GM19351 (cell line): ENCODE measurements around the gene SMC1B.

Experiments
- ATAC-seq: cut with Tn5 transposase; IDR thresholded peaks from one replicate; pipeline ENCODE4 v1.9.1; 2021; ENCODE audit warnings: mild to moderate bottlenecking, moderate library complexity; ENCODE audit not compliant: unreplicated experiment

SMC1B gene

DNA sequence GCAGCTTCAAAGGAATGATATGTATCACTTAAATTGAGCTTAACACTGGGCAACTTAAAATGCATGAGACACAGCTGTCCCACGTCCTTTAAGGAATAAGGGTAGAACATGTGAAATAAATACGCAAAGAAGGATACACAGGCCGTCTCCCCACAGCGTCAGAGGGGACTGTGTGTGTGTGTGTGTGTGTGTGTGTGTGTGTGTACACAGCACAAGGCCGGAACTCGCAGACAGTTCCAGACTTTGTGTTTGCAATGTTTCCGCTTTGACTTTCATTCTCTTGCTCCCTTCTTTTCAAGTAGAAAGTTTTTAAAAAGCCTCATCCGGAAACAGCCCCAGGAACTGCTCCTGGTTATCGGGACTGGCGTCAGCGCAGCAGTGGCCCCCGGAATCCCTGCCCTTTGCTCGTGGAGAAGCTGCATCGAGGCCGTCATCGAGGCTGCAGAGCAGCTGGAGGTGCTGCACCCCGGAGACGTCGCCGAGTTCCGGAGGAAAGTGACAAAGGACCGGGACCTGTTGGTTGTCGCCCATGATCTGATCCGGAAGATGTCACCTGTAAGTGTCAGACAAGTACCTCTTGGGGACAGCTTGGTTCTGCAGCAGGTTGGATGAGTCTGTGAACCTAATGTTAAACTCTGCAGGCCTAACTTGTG lies 90.4 kb downstream of the SMC1B start:
- no peak for ATAC-seq

DNA sequence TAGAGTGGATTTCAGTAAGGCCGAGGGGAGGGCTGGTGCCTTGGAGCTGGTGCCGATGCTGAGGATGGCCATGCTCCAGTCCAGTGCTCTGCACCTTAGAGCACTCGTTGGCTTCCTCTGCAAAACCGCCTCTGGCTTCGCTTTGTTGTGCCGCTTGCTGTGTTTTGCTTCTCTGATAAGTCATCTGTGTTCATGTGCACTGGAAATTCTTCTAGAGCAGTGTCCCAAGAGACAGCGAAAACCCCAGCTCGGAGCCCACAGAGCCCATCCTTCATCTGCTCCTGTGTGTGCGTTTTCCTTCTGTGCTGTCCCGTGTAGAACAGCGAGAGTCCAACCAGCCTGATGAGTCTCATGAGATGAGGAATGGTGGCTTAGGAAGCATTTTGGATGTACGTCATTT lies 91.6 kb downstream of the SMC1B start:
- ATAC-seq = no peak

DNA sequence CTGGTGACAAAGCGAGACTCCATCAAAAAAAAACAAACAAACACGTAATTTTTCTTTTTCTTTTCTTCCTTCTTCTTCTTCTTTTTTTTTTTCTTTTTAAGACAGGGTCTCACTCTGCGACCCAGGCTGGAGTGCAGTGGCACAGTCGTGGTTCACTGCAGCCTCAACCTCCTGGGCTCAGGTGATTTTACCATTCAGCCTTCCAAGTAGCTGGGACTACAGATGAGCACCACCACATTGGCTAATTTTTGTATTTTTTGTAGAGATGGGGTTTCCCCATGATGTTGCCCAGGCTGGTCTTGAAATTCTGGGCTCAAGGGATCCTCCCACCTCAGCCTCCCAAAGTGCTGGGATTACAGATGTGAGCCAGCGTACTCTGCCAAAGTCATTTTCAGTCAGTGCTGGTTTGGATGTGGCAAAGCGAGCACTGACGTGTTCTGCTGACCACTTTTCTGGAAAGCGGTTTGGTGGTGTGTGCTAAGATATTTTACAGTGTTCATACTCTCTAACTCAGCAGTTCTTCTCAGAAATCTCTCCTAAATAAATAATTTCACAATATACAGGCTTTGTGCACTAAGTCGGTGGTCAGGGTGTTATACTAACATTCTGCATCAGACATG lies 92.9 kb downstream of the SMC1B start:
- no peak for ATAC-seq

DNA sequence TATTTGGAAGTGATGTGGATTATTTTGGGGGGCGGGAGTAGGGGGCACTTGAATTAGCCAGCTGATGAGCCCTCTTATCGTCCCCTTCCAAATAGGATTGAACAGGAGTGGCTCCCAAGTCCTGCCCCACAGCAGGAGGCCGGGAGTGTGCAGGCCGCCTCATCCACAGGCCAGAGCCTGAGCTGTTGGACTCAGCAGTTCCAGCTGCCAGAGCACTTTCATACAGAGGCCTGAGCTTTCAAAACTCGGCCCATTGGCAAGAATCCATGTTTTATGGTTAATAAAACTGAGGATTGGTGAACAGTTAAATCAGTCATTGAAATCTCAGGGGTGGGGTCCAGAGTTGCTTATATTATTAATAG lies 94.1 kb downstream of the SMC1B start:
- no peak for ATAC-seq

DNA sequence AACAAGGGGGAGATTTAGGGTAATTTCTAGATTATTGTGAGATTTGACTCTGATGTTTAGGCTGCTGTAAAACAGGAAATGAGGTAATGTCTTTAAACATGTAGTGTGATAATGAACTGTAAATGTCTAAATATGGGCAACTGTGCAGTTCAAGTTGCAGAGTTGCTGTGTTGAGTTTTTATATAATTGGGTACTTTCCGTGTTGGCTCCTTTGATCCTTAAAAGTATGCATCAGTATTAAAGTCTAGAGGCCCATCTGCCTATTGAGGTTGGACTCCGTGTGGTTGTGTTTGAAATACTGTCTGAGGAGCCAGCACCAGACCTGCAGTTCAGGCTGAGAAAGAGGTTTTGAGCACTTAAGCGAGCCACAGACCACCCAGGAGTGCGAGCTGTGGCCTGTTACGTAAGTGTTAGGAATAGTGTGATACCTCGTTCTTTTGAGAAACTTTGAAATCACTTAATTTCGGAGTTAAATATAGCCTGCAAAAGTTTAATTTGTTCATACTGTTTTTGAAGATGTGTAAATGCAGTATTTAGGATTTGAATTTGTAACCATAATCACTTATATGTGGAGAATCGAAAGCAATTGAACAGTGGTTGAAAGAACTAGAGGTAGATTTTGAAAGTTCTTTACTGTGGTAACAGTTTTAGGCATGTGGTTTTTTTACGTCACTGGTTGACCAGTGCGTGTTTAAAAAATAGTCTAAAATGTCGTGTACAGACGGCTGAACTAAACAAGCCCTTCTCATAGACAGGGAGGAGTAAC lies 94.7 kb downstream of the SMC1B start:
- ATAC-seq = peak; percentile 47

DNA sequence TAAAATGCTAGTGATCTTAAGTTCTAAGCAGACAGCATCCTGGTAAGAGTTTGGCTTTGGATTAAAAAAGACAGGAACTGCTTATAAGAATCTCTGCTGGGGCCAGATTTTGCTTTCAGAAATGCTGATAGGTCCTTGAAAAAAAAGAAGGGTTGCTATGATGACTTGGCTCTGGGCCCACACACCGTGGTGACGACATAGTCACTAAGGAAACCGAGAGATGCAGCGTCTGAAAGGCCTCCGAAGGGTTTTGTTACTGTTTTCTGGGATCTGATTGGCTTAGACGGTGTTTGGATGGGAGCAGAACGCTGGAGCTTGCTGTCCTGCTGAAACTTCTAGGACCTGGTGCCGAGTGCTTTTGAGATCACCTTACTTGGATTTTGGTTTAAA lies 95.2 kb downstream of the SMC1B start:
- ATAC-seq = peak; percentile 58

DNA sequence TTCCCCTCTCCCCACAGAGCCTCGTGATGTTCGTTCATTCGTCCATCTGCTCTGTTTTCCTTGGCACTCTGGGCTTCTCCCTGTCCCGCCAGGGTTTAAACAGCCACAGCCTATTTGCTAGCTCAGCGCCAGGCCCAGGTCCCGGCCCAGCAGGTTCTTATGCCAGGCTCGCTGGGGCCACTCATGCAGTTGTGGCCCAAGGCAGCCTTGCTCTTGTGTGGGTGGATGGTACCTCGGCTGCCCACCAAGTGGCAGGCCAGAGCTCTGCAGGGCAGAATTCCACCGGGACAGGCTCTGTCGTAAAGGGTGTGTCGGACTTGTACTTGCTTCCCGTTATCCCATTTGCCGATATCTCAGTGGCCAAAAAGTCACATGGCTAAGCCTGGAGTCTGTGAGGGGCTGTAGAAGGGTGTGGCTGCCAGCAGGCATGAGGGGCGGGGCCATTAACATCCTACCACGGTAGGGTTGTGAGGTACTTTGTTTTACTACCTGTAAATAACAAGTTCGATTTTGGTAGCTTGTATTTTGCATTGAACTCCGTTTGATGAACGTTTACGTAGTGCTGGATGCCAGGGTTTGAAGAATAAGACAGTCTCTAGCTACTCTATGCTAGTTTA lies 95.7 kb downstream of the SMC1B start:
- no peak for ATAC-seq

DNA sequence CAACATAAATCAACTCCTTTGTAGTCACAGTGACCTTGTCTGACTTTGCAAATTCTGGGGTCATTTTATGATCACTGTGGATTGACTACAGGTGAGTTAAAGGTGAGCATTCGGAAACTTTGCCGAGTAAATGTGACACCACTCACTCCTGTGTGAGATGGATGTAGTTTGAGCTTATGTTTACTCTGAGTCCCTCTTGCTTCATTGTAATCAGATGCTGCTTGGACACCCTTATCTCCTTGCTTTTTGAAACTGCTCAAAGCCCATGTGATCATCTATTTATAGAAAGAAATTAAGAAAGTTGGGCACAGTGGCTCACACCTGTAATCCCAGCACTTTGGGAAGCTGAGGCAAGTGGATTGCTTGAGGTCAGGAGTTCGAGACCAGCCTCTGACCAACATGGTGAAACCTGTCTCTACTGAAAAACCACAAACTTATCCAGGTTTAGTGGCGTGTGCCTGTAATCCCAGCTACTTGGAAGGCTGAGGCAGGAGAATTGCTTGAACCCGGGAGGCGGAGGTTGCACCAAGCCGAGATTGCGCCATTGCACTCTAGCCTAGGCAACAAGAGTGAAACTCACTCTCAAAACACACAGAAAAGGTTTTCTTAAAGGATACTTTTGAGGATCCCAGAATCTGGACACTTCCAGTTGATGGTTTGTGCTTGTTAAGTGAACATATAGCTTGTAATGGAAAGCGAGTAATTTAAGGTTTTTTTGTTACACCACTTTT lies 96.4 kb downstream of the SMC1B start:
- ATAC-seq = no peak

DNA sequence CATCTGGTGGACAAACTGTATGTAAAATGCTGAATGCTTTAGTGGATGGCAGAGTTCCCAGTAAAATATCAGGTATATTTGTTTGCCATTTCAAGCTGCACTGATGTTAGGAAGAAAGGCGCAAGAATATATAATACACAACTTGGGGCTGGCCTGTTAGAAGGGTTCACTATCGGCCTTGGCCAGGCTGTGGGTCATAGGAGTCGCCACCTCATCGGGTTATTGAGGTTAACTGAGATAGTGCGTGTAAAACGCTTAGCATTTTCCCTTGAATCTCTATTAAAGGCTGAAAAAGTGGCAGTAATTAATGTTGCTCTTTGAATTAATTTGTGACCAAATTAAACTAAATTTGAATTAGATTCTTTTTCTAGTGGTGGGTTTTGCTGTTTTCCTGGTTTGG lies 98.6 kb downstream of the SMC1B start:
- no peak for ATAC-seq

DNA sequence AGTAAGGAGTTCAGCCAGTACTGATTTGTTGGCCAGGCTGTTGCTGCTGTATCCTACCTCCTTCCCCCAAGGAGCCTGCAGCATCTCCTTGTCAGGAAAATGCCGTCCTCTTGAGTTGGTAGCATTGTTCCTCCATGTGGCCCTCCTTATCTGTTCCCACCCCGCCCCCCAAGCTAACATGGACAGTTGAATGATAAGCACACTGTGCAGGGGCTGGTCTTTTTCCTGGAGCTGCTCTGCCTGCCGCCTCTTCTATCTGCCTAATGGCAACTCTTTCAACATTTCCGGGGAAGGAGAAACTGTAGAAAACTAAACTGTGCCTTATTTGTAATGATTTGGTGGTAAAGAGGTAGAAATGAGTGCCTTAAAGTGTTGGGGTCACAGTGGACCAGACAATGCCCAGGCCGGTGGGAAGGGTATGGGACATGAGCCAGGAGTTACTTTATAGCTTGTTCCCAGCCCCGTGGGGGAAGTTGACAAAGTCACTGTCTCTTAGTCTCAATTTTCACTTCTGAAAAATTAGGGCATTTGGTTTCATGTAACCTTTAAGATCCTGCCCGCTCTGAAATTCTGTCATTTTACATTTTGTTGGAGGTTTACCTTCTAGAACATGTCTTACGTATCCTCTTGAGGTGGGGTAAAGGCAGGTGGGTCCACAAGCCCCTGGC lies 99.2 kb downstream of the SMC1B start:
- no peak for ATAC-seq

DNA sequence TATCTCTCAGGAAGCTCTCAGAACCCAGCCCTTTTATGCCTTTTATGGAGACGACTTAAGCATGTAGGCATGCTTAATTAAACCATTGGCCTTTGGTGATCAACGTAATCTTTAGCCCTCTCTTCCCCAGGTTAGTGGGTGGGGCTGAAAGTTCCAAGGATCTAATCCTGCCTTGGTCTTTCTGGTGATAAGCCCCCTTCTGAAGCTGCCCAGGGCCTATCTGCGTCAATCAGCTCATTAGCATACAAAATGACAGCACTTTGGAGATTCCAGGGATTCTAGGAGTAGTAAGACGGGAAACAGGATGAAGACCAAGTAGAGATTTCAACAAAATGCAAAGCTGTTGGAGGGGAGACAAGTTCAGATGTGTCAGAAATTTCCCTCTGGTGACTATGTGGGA lies 100.5 kb downstream of the SMC1B start:
- ATAC-seq = no peak

DNA sequence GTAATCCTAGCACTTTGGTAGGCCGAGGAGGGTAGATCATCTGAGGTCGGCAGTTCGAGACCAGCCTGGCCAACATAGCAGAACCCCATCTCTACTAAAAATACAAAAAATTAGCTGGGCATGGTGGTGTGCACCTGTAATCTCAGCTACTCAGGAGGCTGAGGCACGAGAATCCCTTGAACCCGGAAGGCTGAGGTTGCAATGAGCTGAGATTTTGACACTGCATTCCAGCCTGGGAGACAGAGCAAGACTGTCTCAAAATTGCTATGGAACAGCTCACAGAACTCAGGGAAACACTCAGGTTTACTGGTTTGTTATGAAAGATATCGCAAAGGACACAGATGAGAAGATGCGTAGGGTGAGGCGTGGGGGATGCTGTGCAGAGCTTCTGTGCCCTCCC lies 101.0 kb downstream of the SMC1B start:
- ATAC-seq = no peak

DNA sequence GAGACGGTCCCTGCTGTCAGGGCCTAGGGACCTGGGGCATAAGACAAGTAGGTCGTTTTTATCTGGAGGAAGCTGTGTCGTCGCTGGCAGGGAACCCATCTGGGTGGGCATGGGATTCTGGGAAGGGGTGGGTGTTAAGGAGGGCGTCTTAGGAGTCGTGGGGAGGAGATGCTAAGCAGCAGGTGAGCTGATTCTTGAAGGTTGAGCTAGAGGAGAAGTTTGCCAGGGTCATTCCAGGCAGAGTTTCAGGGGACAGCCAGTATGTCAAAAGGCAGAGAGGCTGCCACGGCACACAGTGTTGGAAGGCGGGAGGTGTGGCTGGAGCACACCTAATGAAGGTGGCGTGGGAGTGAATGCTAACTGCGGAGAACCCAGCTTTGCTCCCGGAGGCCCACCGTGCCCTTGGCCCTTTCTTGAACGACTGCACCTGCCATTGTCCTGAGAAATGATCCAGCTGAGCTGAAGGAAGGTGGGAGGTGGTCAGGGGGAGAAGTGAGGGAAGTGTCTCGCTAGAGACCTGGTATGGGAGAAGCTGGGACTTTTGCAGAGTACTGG lies 102.3 kb downstream of the SMC1B start:
- no peak for ATAC-seq

DNA sequence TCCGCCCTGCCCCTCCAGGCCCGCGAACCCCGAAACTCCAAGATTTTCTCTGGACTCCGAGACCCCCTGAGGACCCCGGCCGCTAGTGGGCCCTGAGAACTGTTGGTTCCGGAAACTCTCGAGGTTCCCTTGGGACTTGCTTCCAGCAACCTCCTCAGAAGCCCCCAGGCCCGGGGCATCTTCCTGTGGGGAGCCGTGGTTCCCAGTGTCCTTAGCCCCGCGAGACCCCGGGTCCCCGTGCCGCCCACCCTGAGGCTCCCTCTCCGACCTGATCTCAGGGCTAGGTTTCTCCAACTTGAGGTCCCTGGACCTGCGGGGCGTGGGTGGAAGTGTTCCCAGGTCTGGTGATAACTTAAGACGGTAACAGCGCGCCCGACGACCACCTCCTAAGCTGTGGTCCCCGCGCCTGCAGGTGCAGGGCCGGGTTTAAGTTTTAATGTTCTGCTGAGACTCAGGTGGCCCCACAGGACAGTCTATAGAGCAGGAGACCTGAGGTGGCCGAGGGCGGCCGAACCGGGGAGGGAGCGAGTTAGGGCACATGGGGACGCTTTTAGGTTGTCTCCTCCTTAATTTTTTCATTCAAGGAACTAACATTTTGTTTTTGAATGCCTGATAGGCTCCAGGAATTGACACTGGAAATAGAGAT lies 102.9 kb downstream of the SMC1B start:
- no peak for ATAC-seq

DNA sequence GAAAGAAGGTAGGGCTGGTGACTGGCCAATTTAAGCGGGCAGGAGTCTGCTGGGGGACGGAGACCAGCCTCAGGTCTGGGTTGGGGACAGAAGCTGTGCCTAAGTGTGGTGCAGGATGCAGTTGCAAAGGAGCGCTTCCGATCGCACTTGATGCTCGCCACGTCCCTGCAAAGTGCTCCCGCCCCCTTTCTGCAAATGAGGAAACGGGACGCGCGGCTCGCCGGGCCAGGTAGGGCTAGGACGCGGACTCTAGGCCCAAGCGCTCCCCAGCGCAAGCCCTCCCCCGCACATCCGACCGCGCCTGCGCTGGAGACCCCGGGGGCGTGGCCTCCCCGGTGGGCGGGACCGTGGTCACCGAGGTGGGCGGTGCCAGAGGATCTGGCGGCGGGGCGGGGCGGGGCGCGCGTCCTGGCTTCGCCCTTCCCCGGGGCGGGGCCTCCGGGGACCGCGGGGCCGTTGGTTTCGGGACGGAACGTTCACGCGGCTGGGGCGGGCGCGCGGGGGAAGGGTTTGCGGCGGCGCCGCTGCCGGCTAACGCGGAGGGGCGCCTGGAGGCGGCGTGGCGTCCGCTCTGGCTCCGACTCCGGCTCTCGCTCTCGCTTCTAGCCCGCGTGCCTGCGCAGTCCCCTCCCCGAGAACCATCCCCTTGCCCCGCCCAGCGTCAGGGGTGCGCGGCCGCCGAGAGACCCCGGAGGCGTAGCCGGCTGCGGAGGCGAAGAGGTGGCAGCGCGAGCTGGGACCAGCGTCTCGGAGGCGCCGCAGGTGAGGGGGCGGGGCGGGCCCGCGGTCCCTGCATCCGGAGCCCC lies 103.8 kb downstream of the SMC1B start, which contains the start of gene FAM118A:
TSS of gene FAM118A (plus strand) at position 513 of the 806 bp plus-strand sequence. CDS start 12,446 bp downstream, outside the sequence.
- peak; percentile 79 for ATAC-seq

DNA sequence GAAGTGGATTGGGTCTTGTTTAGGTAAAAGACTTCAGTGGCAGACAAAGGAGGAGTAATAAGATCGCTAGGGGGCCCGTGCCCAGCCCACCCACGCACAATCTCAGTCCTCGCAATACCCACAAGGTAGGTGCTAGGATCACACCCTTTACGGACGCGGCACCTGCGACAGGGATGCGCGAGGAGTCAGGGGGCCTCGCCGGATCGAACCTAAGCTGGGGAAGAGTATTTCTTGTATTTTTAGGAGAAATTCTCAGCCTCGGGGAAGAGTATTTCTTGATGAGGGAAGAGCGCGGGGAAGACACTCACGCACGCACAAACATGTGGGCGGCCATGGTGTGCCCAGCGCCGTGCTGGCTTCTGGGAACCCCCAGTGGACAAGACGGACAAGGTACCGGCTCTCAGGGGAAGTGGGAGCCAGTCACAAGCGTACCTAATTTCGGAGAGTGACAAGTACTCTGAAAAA lies 104.4 kb downstream of the SMC1B start:
- ATAC-seq = no peak

DNA sequence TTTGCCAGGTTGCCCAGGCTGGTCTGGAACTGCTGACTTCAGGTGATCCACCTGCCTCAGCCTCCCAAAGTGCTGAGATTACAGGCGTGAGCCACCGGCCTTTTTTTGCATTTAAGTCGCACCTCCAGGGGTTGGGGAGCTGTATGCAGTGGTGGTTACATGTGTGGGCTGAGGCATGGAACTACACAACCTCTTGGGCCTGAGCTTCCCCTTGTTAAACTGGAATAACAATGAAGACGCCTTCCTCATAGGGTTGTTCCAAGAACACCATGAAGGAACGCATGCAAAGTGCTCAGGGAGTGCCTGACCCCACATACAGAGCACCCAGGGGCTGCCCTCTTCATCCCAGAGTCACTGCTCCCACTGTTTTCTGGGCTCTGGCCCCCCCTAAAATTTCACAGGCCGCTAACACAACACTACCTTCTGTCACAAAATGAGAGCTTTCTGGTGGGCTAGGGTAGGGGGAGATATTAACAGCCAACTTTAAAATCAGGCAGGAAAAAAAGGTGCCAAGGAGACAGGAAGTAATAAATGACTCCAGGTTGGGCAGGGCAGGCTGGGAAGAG lies 104.9 kb downstream of the SMC1B start:
- no peak for ATAC-seq

DNA sequence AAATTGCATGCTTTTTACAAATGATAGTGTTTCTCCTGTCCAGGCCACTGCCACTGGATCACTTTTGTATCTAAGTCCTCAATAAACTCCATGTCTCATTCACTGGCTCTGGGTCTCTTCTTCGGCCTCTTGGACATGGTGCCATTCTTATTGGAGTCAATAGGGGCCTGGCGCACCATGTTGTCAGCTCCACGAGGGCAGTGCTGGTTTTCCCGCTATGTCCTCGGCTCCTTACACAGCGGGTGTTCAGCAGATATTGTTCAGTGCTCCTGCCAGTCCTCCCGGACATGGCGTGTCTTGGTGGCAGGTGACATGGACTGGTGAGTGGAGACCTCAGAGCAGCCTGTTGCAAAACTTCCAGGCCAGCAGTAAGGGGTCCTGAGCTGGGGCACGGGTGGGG lies 107.3 kb downstream of the SMC1B start:
- no peak for ATAC-seq
